ENCODE measurements around the gene HESX1. TPM values are rescaled to one million over a fixed set of nuclear protein-coding genes. Genes with fewer than 3 reads are reported as not detected.

HESX1 gene
- total and polyA plus RNA-seq, 2 of the 13 experiments (the other 11 are each of a cell fraction or from before 2014, with no cell fraction given): 0.57 to 0.75 TPM

GRCh38 chr3:57227930-57228751, 28.4 kb upstream of the HESX1 start (continued):
- TF ChIP-seq HOXA3 (CRISPR knock-in tag; IDR thresholded peaks at IDR 0.05) (no peak), ZBTB49 (CRISPR knock-in tag; IDR thresholded peaks at IDR 0.05; ENCODE audit: borderline replicate concordance) (no peak), BCLAF1 (IDR thresholded peaks at IDR 0.05) (no peak), RFXAP (CRISPR knock-in tag; IDR thresholded peaks at IDR 0.05; ENCODE audit: borderline replicate concordance) (no peak), ZBTB46 (CRISPR knock-in tag; IDR thresholded peaks at IDR 0.05; ENCODE audit: borderline replicate concordance) (no peak), IKZF1 (IDR thresholded peaks at IDR 0.05) (no peak), ZNF253 (CRISPR knock-in tag; IDR thresholded peaks at IDR 0.05; ENCODE audit: borderline replicate concordance) (no peak), RXRB (CRISPR knock-in tag; IDR thresholded peaks at IDR 0.05; ENCODE audit: borderline replicate concordance) (no peak), HES4 (CRISPR knock-in tag; IDR thresholded peaks at IDR 0.05; ENCODE audit: borderline replicate concordance) (no peak), ZNF782 (CRISPR knock-in tag; IDR thresholded peaks at IDR 0.05; ENCODE audit: borderline replicate concordance) (no peak), ZNF580 (CRISPR knock-in tag; IDR thresholded peaks at IDR 0.05; ENCODE audit: borderline replicate concordance, low read depth) (no peak), ZNF136 (CRISPR knock-in tag; IDR thresholded peaks at IDR 0.05; ENCODE audit: low read depth) (no peak), ELF1 (CRISPR knock-in tag; IDR thresholded peaks at IDR 0.05) (no peak), CHD2 (IDR thresholded peaks at IDR 0.05; ENCODE audit: low read depth, low read length) (no peak), ZNF614 (CRISPR knock-in tag; IDR thresholded peaks at IDR 0.05; ENCODE audit: borderline replicate concordance) (no peak), SOX6 (IDR thresholded peaks at IDR 0.05) (no peak), SOX6 (CRISPR knock-in tag; IDR thresholded peaks at IDR 0.05) (no peak)
- TF ChIP-seq, protein P1, sequence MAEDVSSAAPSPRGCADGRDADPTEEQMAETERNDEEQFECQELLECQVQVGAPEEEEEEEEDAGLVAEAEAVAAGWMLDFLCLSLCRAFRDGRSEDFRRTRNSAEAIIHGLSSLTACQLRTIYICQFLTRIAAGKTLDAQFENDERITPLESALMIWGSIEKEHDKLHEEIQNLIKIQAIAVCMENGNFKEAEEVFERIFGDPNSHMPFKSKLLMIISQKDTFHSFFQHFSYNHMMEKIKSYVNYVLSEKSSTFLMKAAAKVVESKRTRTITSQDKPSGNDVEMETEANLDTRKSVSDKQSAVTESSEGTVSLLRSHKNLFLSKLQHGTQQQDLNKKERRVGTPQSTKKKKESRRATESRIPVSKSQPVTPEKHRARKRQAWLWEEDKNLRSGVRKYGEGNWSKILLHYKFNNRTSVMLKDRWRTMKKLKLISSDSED (CRISPR knock-in tag; IDR thresholded peaks at IDR 0.05): no peak
